Prostate gland (tissue), 2 donors: ENCODE data around the gene DNAL4.

Experiments
- CTCF ChIP-seq, 4 experiments: fragments of 200-600 bp in 2 of 4; fragments of 450-650 bp in 2 of 4; sonication (generic) in 2 of 4; IDR thresholded peaks; 1 replicate in 3 of 4; 2 replicates in 1 of 4; pipeline ENCODE4 v1.5.1; 2016 to 2019; ENCODE audit warnings: antibody characterized with exemption in 4 of 4, mild to moderate bottlenecking in 2 of 4, moderate library complexity in 2 of 4
- POLR2A ChIP-seq: fragments of 450-650 bp; IDR thresholded peaks from one replicate; pipeline ENCODE4 v1.6.1; 2016; ENCODE audit warnings: antibody characterized with exemption, mild to moderate bottlenecking
- POLR2AphosphoS5 ChIP-seq: sonication (generic); formaldehyde crosslinking; IDR thresholded peaks from one replicate; pipeline ENCODE4 v1.6.1; 2017; ENCODE audit warnings: antibody characterized with exemption

- TF ChIP-seq CTCF (IDR thresholded peaks at IDR 0.05): no peak
- no peak for TF ChIP-seq POLR2A
- no peak for TF ChIP-seq POLR2AphosphoS5
Observed at GRCh38 chr22:38840129-38840528, 46.2 kb upstream of the DNAL4 start.
